GM19324 (cell line): ENCODE results near the gene CADM1.

ENCODE experiments used
- ATAC-seq: cut with Tn5 transposase; IDR thresholded peaks from one replicate; pipeline ENCODE4 v1.9.1; 2021; ENCODE audit warnings: mild to moderate bottlenecking, moderate library complexity; ENCODE audit not compliant: unreplicated experiment, low FRiP score

Gene CADM1

DNA sequence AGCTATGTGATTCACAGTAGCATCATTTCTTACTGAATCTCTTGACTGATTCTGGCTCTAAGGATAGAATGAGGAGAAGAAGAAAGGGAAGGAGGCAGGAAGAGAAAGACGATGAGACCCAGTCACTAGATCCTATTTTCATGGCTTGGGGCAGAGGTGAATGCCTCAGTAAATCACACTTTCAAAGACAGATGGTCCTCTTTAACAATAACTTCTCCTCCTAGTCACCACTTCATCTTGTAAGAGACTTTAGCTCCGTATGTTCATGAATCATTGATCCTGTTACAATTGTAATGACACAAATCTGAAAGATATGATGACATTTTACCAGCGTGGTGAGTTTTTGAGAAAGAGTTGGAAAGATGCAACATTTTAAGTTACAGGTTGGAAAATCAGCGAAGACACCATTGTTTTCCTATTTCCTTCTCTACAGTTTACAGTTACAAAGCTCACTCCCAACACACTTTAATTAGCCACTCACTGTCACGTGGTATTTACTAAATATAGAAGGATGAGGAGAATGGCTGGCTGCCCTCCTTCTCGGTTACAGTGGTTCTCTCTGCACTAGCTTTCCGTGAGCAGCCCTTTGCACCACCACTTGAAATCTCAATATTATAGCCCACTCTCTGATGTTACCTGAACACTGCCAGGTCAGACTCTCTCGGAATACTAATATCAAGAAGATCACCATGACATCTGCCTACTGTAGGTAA lies 205.8 kb downstream of the CADM1 start:
- no peak for ATAC-seq

DNA sequence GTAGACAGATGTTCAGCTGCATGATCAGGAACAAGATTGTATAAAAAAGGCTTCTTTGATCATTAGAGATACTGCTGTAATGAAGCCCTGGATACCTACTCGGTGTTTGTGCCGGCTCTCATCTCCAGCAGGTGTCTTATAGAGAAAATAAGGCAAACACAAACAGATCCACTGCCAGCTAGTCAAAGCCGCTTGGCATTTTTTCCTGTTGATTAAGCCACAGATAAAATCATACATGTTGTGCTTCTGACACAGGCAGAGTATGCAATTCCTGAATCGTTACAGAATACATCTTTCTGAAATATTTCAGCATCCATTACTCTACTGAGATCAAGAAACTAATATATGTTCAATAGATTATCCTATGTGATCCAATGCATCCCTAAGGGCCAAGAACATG lies 206.9 kb downstream of the CADM1 start:
- ATAC-seq, result no peak

DNA sequence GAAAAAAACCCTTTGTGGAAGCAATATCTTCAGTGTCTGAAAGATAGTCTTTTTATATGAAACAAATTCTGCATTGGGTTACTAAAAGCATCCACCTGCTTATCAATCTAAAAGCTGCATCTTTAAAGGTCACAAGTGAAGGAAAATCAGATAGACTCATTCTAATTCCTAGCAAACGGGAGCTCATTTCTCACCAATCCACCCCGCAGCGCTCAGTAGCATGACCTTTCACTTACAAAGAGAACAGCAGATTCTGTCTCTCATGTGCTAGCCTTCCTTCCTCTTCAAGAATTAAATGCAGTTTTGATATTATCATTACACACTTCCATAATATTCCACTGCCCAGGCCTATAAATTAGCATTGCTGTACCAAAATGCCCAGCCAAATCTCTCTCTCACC lies 212.9 kb downstream of the CADM1 start:
- no peak for ATAC-seq

DNA sequence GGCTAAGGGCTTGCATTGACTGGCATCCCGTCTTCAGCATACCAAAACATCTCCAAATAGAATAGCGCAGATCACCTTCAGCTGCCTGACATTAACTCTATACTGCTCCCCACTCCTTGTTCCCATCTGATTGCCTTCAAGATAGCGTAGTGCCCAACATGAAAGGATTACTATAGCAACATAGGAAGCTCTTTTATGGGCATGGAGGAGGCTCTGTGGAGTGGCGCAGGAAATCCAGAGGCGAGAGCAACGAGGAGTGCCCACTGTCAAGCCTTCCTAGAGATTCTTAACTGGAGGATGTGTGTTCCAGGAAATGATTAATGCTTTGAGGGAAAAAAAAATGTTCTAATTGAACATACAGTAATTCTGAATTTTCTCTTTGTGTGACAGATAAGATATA lies 213.3 kb downstream of the CADM1 start:
- ATAC-seq, result no peak

DNA sequence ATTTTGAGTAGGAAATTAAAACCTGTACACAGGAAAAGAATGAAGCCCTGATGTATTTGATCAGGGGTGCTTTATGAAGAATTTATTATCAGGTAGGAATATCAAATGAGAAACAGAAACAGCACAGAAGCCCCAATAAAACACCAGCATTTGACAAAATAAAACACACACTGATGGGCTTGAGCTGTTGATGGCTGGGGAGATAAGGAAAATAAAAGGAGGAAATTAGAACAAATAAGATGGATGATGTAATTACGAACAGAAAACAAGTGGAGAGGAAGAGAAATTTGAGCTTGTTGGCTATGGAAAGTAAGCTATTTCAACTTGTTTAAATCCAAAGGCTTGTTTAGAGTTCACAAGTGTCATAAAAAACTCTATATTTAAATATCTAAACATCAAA lies 213.7 kb downstream of the CADM1 start:
- ATAC-seq, result no peak

DNA sequence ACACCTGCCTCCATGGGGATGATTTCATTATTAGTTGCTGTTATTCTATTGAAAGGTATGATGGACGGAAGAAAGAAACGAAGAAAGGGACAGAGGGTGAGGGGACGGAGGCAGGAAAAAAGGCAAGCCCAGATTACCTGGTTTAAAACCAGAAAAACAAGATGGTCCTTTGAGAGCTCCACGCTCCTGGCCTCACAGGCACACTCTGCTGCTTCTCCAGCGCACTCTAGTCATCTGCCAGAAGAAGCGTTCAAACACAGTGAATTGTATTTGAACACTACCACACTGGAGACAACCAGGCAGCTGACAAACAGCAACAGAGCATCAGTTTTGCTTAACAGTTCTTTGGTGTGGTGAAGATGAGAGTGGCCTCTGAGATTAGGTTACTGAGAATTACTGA lies 216.9 kb downstream of the CADM1 start:
- ATAC-seq, result no peak

DNA sequence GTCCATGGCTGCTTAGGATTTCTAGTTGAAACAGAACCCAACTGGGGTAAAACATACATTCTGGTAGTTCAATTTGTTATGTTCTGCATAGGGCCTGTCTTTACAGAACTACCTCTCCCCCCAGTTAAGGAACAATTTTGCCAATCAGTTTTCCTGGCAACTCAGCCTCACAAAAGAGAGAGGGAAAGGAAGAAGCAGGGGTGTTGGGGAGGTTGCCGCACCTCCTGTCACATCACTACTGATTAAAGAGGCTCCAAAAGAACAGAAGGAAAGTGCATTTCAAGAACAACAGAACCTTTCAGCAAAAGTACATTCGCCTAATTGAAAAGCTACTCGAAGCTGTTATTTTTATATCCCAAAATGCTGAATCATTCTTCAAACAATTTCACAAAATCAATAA lies 217.6 kb downstream of the CADM1 start:
- ATAC-seq, result no peak

DNA sequence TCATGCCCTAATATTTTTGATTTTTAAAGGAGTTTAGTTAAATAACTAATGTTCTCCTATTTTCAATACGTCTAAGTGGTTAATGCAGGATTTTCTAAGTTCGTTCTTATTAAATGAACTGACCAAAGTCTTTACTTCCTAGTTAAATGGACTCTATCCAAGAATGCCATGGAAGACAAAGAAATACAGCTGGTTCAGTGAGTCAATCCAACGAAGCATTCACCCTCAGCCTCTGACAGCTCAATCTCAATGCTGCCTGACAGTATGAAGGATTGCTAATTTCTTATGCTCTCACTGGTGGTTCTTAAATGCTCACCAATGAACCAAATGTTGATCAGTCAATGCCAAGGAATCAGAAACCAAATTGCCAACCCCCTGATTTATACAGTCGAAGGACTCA lies 219.4 kb downstream of the CADM1 start:
- ATAC-seq, result no peak

DNA sequence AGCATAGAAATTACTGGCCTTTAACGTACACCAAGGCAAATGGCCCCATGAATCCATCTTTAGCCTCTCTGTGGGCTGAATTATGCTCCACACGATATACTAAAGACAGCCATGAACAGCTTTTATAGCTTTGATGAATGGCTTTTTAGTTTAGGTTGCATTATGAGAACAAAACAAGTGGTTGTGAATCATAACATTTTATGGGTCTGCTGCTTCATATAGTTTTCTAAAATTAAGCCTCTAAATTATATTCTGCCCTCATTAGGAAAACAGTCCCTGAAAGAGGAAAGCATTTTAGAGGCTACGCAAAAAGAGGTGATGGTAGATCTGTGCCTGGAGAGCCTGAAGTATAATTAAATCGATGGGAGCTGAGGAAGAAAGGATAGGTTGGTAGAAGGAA lies 221.3 kb downstream of the CADM1 start:
- no peak for ATAC-seq

DNA sequence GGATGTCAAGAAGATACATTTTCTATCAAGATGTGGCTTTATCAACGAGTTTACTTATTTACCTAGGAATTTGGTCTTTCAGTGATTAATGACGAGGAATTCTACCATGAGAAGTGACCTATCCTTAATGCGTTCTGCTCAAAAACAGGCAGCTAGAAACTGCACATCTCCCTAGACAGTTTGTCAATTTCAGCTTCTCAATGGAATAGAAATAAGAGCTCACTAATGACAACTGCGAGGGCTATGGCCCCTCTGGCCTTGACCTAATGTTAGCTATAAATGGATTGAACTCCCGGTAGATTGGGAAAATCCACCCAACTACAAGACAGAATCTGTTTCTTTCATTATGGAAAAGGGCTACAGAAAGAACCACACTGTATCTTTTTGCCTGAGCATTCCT lies 223.4 kb downstream of the CADM1 start:
- ATAC-seq, result no peak

DNA sequence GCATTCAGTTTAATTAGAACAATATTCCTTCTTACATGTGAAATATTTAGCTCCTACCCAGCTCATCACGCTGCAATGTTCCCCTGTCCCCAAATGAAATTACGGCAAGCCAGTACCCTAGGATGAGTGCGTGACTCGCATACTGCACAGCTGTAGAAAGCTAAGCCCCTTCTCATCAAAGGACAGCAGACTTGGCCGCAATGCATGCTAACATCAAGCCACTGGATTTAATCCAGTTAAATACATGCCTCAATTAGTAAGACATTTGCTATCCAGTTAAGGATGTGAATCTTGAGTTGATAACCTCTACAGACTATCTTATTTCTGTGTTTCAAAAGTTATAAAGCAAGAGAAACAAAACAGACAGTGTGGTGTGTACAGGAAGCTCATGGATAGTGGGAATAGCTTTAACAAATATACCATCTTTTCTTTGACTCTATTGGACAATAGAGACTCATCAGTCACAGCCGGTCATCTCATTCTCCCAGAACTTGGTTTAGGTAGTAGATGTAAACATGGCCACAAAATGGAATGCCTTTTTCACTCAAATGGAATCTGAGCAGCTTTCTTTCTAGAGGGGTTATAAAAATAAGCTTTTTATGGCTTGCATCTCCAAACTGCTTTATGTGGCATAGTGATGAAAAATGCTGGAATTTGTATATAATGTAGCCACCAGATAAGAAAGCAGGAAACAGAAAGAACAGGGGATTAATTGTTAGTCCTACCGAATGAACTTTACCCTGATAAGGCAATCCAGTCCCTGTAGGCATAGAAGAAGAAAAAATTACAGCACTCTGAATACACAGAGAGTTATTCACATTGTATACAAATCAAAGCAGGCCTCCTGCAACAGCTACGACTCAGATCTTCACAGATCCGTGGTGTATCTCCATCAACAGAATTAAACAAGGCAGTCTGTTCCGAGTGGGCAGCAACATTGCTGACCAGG lies 224.1 kb downstream of the CADM1 start:
- no peak for ATAC-seq

DNA sequence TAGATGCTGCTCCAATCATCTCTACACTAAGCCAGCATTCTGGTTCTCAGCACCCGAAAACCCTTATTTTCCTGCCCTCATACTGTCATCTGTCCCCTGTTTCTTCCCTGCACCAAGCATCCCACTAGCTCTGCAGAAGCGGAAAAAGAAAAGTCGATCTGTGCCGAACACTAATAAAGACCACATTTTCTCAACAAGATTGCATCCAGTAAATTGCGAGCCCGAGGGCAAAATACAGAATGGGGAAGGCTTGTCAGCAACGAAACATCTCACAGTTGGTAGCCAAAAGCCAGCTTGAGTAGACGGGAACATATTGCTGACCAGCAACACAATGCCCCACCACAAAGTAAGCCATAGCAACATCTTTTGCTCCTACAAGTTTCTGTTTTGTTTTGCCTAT lies 227.4 kb downstream of the CADM1 start:
- no peak for ATAC-seq

DNA sequence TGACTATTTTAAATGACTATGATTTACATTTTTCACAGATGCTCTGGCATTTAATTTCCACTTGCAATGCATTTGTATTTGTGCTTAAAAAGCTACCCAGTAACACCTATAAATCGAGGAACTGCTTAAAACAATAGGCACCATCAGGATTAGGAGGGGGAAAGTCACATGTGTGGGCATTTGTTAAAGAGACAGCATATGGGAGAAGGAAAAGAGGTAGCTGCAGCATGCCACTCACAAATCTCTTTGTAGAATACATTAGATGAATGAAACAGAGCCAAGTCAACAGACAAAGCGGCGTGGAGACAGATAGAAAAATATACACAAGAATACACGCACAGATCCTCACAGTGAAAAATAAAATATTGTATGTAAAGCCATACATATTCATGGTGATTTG lies 228.0 kb downstream of the CADM1 start:
- ATAC-seq, result no peak

DNA sequence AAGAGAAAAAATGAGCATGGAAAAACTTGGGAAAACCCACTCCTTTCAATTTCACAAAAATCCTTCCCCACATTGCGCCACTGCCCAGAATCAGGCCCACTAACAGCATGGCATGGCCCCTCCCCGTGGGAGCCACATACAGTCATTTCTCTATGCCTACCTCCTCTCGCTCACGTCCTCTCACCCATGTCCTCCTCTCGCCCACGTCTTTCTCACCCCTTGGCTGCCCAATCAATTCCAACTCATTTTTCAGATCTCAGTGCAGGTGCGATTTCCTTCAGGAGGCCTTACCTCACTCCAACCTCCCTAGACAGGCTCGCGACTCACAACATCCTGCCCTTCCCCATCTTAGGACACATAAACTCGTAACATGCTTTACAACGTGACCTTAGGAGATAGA lies 229.2 kb downstream of the CADM1 start:
- ATAC-seq, result no peak

DNA sequence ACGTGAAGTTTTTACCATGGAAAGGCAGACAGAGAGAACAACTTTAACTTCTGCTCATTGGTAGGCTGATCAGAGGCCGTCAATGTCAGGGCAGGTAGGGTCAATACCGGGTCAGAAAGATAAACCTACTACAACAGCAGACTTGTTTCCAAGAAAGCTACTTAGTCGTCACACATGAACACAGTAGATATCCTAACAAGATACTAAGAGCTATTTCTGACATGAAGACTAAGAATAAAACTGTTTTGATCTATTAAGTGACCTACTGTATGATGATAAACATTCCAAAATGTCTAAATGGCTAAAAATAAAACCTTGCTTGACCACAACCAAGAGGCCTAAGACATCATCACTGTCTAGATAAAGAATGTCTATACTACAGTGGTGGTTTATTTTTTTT lies 231.3 kb downstream of the CADM1 start:
- ATAC-seq, result no peak

DNA sequence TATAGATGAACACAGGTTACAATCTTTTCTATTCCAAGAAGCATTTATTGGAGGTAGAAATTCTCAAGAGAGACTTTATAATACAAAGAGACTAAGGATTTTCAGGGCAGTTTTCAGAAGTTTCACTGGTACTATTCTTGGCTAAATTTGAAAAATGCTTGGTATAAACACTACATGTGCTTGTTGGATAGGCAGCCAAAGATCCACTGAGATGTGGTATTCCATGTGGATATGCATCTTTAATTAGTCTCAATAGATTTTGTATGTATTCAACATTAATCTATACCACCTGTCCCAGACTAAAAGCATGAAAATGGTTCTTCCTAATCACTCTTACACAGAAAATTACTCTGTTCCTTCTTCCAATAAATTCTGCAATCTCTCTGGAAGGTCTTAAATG lies 232.6 kb downstream of the CADM1 start:
- no peak for ATAC-seq

DNA sequence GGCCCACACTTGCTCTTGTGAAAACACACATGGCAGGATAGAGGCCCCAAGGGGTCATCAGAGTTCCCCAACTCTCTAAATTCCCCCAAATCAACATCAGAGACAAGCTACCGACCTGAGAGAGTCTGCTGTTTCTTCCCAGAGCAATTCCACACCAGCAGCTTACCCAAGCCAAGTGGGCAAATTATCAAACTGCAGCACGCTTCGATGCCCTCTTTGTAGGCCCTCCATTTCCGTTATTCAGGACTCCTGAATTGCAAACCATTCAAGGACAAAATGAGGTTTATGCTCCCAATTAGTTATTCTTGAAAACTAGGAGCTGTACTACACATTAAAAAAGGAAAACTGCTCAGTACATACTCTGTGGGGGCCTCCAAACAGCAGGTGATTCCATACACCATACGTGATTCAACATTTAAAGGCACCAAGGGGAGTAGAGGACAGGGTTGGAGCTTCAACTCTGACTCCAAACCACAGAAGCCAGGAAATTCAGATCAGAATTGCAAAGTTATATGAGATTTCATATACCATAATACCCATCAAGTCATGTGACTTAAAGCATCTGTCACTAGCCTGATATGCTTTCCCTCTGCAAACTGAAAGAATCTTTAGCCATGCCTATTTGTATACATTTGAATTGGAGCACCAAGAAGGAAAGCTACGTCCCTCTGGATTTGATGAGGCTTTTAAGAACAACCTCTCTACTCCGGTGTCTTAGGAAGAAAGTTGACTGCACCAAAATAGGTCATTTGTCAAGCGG lies 234.8 kb downstream of the CADM1 start:
- no peak for ATAC-seq

DNA sequence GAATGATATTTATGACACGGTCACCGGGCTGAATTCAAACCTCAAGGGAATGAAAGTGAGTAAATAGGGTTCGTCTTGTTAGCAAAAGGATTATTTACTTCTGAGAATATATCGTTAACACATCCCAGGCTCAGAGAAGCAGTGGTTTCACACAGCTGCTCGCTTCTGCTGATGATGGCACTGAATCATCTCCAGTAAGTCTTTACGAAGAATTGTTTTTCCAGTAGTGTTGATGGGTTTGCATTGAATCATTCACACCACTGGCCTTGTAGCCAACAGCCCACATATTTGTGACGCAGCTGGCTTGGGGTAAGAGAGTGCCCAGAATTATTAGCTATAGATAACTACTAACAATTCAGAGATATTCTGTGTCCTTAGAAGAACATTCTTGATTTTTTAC lies 236.3 kb downstream of the CADM1 start:
- no peak for ATAC-seq

DNA sequence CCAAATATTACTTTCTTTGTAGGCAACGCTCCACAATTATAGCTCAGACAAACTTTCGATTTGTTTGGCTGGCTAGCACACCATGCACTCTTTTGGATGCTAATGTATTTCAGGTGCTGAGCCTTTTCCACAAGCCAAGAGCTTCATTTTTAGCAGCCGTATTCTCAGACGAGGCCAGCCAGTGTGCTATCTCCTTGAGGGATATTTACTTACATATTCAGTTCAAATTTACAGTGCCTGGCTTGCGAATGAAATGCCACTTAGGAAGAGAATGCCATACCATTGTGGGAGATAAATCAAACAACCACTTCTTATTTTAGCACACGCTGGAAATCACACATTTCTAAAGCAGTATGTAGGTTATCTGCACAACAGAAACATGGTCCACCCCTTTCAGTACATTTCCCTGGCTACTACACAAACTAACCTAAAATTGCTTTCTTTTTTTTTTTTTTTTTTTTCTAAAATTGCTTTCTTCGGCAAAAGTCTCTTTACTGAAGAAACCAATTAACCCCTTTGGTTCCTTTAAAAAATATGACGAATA lies 236.9 kb downstream of the CADM1 start:
- ATAC-seq, result no peak

DNA sequence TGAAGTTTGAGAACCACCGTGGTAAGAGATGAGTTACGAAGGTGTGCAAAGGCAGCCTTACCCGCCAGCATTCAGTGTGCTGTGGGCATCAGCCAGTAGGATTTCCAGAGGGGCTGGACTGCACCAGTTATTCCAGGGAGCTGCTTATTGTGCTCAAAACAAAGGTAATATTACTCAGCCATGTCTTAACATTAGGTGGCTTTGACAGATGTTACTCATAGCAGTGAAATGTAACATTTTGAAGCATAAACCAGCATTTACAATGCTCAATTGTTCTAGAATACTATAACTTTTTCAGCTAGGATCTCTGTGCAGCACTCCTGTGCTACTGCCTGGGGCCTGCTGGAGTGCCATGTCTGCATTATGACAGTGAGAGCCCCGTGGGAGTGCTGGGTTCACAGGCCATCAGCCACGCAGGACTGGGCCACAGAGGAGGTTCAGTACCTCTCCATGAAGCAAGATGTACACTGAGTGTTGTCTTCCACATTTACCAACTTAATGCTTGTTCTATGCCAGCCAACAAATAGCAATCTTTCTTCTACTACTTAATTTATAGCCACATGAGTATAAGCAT lies 238.1 kb downstream of the CADM1 start:
- no peak for ATAC-seq
